GM18517 (cell line): ENCODE results near the gene DDX50.
"Not testable (repeated sequence)": the region's sequence is repeated elsewhere in the genome, so short reads cannot be mapped to it uniquely, and the experiment has no call there.

Experiments
- ATAC-seq: cut with Tn5 transposase; IDR thresholded peaks from one replicate; pipeline ENCODE4 v1.9.1; 2021; ENCODE audit warnings: mild to moderate bottlenecking, moderate library complexity; ENCODE audit not compliant: unreplicated experiment

DDX50 gene

GRCh38 chr10:68901105-68901927 lies at the start of gene DDX50:
Gene DDX50, plus strand, starts transcription at chr10:68901315. Its CDS starts 70 bp downstream, at chr10:68901385.
- peak; percentile 98 for ATAC-seq

- no peak for ATAC-seq
Measured at GRCh38 chr10:68856352-68856751, 44.8 kb upstream of the DDX50 start.

GRCh38 chr10:68857005-68857404 lies 44.1 kb upstream of the DDX50 start:
- ATAC-seq, result no peak

- no peak for ATAC-seq
Measured at GRCh38 chr10:68861253-68861652, 39.9 kb upstream of the DDX50 start.

- no peak for ATAC-seq
Measured at GRCh38 chr10:68864611-68865010, 36.5 kb upstream of the DDX50 start.

GRCh38 chr10:68868173-68868572 lies 32.9 kb upstream of the DDX50 start:
- not testable (repeated sequence) for ATAC-seq

GRCh38 chr10:68869623-68870022 lies 31.5 kb upstream of the DDX50 start:
- ATAC-seq, result no peak

GRCh38 chr10:68870061-68870460 lies 31.1 kb upstream of the DDX50 start:
- ATAC-seq, result no peak

- ATAC-seq, result no peak
Measured at GRCh38 chr10:68870545-68871104, 30.5 kb upstream of the DDX50 start.

GRCh38 chr10:68871105-68871711 lies 29.9 kb upstream of the DDX50 start:
- ATAC-seq, result no peak

GRCh38 chr10:68871731-68872342 lies 29.3 kb upstream of the DDX50 start:
- ATAC-seq, result no peak

- ATAC-seq, result no peak
Measured at GRCh38 chr10:68876246-68877138, 24.6 kb upstream of the DDX50 start.

GRCh38 chr10:68877482-68878110 lies 23.5 kb upstream of the DDX50 start:
- no peak for ATAC-seq

- ATAC-seq, result no peak
Measured at GRCh38 chr10:68878496-68878895, 22.6 kb upstream of the DDX50 start.

GRCh38 chr10:68879628-68880027 lies 21.5 kb upstream of the DDX50 start:
- ATAC-seq, result no peak

- ATAC-seq, result no peak
Measured at GRCh38 chr10:68880181-68880580, 20.9 kb upstream of the DDX50 start.

GRCh38 chr10:68895041-68895440 lies 6.1 kb upstream of the DDX50 start:
- ATAC-seq, result no peak

- no peak for ATAC-seq
Measured at GRCh38 chr10:68897336-68897741, 3.8 kb upstream of the DDX50 start.

- ATAC-seq, result no peak
Measured at GRCh38 chr10:68899186-68899745, 1.8 kb upstream of the DDX50 start.
